NCI-H128 (cell line): ENCODE results near the gene SLC38A11.

Experiments
- DNase-seq: peaks from one replicate; lab custom pipeline; 2025; ENCODE audit not compliant: unreplicated experiment; lab: John Stamatoyannopoulos, UW

The SLC38A11 gene

DNA sequence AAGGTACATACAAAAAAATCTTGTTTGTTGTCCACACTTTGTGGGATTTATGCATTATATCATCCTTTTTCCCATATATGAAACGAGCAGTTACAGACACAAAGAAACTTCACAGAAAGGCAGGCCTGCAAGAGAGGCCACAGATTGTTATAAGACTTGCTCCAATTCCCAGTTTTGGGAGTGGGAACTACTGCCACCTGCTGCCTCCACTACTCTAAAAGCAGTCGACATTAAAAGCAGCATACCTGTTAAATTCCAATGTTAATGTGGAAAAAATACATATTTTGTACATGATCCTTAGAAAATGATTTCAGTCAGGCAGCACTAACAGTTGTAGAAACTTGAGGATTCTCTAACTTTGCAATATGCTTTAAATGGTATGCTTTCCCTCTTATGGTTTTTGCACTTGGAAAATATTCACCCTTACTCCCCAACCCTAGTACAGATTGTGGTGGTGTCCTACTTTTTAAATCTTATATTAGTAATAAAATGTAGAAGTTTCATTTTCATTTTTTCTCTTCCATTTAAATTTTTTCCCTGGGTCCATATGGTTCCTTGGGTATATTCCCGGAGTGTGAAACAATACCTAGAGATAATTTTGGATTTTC lies 37.9 kb downstream of the SLC38A11 start:
- DNase-seq = no peak

DNA sequence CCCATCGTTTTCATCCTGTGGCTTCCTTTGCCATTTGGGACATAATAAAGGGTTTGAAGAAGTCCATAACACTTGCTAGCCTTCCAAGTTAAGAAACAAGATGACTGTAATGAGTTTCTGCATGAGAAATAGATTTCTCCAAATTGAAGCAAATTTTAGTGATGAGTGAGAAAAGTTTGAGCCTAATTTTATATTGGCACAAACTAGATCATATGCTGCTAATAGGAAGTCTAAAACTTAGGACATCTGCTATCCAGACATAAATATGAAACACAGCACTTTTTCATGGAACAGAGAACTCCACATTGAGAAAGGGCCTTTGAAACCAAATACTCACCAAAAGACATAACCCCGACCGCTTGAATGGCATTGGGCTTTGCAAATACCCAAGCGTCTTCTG lies 39.8 kb downstream of the SLC38A11 start:
- no peak for DNase-seq

DNA sequence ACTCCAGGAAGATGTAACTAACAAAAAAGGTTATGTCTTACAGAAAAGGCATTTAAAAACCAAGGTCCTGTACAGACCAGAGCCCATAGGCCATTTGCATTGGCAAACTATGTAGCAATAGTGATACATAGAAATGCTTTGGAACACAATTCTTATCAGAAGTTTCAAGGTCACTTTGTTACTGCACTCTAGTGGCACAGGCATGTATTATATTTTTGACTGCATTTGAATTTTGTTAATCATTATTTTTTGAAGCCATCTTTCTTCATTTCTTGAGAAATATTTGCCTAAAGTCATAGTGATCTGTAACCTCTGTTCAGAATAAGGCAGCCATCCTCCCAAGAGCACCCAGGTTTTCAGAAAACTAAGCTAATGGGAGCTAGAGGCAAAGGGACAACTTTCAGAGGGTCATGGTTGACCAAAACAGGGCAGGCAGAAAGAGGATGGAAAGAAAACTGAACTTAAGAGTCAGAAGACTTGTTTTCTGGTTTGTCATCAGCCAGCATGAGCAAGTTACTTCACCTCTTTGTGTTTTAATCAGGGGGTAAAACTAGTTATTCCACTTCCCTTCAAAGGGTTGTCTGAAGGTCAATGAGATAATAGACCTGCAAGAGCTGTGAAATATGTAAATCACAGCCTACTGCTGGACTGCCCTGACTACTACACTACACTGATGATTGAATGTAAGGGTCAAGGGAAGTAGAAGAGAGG lies 41.5 kb downstream of the SLC38A11 start:
- DNase-seq = no peak

GRCh38 chr2:164913011-164913410 lies 42.3 kb downstream of the SLC38A11 start:
- no peak for DNase-seq

GRCh38 chr2:164911832-164912231 lies 43.5 kb downstream of the SLC38A11 start:
- no peak for DNase-seq

DNA sequence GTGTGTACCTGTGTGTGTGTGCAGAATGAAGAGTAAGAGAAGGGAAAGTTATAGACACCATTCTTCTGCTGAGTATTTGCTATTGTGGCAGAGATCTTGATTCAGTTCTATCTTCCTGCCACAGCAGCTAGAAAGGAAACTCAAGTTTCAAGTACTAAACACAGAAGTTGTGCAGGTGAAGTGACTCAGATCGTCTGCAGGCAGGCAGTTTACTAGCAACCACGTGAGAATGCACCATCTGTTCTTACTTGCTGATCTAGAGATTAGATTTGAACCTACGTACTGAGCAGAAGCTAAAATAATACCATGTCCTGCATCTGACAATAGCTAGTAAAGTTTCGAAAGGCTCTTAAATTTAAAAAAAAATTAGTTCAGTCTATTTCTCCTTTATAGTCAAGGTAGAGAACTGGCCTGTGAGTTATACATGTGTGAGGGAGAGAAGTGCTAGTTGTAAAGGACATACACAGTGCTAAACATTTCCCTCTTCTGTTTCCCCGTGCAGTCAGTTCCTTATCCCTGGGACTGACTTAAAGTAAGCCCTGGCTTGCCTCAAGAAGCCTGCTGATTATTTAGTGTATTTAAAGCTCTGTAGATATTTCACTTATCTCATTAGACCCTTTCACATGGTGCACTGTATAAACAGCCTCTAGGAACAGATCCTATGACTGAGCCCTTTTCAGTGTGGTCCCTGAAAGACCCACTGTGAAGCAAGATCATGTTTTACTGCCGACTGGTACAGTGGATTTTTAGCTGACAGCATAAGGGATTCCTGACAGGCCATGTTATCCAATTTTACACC lies 45.0 kb downstream of the SLC38A11 start:
- DNase-seq = no peak

DNA sequence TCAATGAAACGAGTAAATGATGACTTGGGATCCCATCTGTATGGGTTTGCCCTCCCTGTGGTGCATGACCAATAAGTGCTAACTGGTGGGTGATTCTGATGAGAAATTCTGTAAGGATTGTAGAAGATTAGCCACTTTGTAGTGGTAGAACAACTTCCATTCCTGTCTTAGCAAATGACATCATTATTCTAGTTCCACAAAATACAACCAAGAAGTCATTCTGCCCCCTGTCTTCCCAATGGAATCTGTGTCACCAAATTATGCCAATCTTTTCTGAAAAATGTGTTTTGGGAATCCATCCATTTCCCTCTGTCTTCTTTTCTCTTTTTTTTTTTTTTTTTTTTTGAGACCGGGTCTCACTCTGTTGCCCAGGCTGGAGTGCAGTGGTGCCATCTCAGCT lies 48.4 kb downstream of the SLC38A11 start:
- no peak for DNase-seq

GRCh38 chr2:164905307-164905706 lies 50.0 kb downstream of the SLC38A11 start:
- no peak for DNase-seq

GRCh38 chr2:164903951-164904350 lies 51.4 kb downstream of the SLC38A11 start:
- no peak for DNase-seq

DNA sequence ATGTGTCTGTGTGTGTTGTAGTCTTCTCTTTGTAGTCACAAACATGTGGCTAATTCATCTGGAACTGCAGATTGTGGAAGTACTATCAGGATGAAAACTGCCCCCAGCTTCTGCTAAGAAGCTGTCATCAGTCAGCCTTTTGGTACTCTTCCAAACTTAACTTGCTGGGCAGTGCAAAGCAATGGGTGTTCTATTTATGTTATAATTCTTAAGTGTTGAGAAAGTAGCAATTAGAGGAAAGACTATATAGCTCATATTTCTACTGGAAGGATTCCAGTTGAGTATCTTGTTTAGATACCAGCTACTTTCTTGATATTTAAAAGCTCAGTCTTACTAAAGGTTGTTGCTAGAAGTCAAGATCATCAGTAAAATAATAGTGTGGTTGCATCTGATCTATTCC lies 52.1 kb downstream of the SLC38A11 start:
- no peak for DNase-seq

- DNase-seq = no peak
Observed at GRCh38 chr2:164899121-164899520, 56.2 kb downstream of the SLC38A11 start.

DNA sequence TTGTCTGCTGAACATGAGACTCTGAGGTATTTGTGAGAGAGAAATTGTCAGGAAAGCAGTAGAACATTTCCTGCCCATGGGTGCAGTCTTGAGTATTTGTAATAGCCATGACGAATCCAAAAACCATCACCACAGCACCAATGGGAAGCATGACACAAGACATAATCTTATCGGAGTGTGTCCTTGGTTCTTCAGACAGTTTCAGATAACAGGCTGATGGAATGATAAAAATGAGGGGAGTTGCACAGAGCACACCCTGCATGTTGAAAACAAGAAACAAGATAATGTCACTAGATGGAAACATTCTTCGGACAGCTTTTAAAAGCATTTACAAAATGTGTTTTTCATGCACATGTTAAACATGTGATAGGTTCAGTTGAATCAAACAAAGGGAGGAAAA lies 56.9 kb downstream of the SLC38A11 start:
- DNase-seq = no peak

- no peak for DNase-seq
Observed at GRCh38 chr2:164897469-164898260, 57.7 kb downstream of the SLC38A11 start.

DNA sequence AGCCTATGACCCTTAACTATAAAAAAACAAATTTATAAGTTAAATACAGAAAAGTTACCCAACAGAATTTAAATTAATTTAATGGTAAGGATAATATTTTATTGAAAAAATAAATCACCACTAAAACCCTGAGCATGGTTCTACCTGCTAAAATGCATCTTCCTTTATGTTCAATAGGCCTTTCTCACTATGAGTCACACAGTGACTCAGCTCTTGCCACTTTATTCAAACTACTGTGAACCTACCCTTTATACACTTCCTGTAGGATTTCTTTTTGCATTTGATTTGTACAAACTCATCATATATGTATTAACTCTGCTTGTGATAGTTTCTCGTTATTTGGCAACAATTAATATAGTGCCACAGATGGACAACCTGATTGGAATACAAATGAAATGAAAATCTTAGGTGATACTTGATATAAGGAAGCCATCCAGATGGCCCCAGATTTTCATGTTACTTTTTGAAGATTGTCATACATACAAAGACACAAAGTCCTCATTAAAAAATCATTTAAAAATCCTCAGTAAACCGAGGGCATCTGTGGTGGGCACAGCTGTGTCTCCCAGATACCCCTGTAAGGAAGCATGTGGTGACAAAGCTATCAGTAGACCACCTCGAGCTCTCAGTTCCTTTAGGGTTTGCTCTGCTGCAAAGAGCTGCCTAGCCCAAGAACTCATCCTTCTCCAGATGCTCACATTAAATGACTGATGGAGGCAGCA lies 58.5 kb downstream of the SLC38A11 start:
- DNase-seq = no peak

- DNase-seq = no peak
Observed at GRCh38 chr2:164896226-164896625, 59.1 kb downstream of the SLC38A11 start.

DNA sequence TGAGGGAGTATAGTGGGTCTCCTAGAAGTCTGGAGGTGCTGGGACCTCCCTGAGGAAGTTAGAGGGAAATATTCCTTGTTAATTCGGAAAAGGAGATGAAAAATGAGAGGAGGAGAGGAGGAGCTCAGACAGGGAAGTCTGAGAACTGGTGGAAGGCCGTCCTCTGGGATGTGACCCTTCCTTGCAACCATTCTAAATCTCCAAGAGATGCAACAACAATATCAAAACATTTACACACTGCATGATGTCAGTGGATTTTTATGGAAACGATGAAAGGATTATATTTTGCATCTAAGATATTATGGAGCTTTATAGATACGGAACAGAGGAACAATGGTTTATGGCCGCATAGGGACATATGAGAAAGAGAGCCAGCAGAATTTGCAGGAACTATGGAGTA lies 63.9 kb downstream of the SLC38A11 start:
- DNase-seq = no peak

DNA sequence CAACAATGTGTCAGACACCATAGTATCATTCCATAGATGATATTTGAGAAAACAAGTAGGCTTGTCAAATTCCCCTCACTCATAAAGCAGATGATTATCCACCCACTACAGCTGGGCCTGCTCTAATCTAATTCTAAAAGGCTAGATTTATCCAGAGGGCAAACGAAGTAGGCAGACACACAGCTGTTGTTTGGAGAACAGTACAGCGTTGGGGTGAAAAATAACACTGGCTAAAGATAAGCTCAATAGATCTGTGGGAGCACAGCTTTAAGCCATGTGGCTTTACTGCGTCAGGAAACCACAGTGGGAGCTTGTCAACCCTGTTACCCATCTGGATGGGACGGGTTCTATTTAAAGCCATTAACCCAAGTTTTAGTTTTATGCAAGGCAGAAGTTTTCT lies 64.8 kb downstream of the SLC38A11 start:
- no peak for DNase-seq

DNA sequence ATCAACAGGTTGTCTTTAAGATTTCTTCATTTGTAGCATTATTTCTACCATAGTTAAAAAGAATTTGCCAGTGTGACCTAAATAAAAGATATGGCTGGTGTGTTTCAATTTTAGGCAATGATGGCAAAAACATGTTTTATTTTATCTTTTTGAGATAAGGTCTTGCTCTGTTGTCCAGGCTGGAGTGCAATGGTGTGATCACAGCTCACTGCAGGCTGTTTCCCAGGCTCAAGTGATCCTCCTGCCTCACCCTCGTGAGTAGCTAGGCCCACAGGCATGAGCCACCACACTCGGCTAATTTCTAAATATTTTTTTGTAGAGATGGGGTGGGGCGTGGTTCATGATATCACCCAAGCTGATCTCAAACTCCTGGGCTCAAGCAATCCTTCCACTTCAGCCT lies 66.7 kb downstream of the SLC38A11 start:
- no peak for DNase-seq

- DNase-seq = no peak
Observed at GRCh38 chr2:164887434-164888144, 67.7 kb downstream of the SLC38A11 start.

GRCh38 chr2:164882276-164882675 lies 73.0 kb downstream of the SLC38A11 start:
- no peak for DNase-seq
